Liver (tissue), 3 donors: ENCODE measurements around the gene LYRM4.

Source experiments
- RAD21 ChIP-seq, 2 donors: IDR thresholded peaks; 2 replicates each; pipeline ENCODE4 v1.6.1; 2016; ENCODE audit warnings: antibody characterized with exemption in 2 of 2, mild to moderate bottlenecking in 2 of 2
- TAF1 ChIP-seq: conservative IDR thresholded peaks from 2 replicates; pipeline ENCODE4 v1.6.1; 2016; ENCODE audit warnings: antibody characterized with exemption, mild to moderate bottlenecking
- TF ChIP-seq, protein P1 (sequence below): fragments of 150-350 bp; IDR thresholded peaks from 2 replicates; pipeline ENCODE4 v1.5.1; 2017; ENCODE audit warnings: improper control_type of control experiment, low read depth, low read length; ENCODE audit not compliant: missing input control
- donor health status: healthy.
- donor health status: healthy.

DNA sequence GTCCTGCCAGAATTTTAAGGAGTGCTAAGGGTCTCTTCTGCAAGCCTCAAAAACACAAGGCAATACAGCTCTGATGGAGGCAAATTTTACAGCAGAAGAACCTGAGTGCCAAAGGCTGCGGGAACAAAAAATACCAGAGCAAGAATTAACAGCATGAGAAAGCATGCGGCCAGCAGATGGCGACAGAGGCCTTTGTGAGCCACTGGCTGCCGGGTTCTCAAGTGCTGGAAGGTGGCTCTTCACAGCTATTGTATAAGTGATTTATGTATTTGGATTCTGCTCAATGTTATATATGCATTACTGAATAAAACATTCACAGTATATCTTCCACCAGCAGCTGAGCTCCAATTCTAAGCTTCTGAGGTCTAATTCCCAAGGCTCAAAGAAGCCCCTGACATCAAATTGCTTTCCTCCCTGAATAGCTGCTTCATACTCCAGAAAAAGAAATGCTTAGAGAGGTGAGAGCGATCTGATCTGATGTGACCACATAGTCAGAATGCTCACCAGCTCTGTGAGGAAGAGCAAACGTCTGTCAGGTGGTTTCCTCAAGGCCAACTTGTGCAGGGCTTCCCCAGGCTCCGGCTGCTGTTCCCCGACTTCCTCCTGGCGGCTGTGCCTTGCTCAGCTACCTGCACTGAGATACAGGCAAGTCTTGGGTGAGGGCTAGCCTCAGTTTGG, 117.0 kb downstream of the LYRM4 start:
- TF ChIP-seq RAD21 (IDR thresholded peaks at IDR 0.05): peak; percentile 98 to 99
- TF ChIP-seq, protein P1, sequence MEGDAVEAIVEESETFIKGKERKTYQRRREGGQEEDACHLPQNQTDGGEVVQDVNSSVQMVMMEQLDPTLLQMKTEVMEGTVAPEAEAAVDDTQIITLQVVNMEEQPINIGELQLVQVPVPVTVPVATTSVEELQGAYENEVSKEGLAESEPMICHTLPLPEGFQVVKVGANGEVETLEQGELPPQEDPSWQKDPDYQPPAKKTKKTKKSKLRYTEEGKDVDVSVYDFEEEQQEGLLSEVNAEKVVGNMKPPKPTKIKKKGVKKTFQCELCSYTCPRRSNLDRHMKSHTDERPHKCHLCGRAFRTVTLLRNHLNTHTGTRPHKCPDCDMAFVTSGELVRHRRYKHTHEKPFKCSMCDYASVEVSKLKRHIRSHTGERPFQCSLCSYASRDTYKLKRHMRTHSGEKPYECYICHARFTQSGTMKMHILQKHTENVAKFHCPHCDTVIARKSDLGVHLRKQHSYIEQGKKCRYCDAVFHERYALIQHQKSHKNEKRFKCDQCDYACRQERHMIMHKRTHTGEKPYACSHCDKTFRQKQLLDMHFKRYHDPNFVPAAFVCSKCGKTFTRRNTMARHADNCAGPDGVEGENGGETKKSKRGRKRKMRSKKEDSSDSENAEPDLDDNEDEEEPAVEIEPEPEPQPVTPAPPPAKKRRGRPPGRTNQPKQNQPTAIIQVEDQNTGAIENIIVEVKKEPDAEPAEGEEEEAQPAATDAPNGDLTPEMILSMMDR: peak; percentile 95
- TF ChIP-seq TAF1: no peak
